ENCODE data around the gene C14orf180.

Gene C14orf180

DNA sequence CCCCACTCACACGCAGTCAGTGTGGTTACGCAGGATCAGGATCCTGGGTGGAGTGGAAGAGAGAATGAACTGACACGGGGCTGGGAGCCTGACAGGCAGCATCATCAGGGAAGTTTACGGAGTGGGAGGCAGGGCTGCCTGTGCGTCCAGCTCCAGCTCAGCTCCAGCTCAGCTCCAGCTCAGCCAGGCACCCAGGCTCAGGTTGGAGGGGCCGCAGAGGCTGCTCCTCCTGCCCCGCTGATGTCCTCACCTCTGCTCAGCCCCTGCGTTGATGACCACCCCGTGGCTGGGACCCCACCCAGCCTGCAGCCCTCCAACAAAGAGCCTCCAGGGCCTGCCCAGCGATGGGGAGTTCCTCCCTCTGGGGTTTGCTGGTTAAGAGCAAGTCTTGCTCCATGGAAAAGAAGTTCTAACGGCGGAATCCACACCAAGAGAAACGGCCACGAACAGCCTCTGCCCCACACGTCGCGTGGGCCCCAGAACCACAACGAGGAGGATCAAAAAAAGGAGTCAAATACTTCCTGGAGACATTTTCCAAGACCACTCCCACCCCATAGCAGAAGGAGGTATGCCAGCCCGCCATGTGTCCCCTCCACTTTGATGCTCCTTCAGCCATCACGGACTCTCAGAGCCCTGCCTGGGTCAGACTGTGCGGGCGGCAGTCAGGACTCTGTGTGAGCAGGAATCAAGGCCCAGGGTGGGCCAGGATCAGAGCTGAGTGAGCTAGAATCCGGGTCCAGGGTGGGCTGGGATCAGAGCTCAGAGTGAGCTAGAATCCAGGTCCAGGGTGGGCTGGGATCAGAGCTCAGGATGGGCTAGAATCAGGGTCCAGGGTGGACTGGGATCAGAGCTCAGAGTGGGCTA, 17.7 kb upstream of the C14orf180 start:
- DNase-seq (ENCODE audit: low read depth): no peak

DNA sequence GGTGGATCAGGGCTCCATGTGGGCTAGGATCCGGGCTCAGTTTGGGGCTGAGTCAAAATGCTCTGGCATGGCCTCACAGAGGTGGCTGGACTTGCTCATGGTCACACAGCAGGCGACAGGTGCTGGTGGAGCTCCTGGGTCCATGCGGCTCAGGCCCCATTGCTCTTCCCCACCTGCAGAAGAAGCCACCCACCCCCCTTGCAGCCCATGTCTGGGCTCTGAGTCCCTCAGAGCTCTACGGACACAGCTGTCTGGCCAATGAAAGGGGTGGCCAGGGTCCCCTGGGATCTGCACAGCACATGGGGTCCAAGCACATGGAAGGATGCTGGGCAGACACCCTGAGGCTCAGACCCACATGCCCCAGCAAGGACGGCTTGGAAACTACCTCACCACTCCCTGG, 17.0 kb upstream of the C14orf180 start:
- no peak for DNase-seq (ENCODE audit: low read depth)

DNA sequence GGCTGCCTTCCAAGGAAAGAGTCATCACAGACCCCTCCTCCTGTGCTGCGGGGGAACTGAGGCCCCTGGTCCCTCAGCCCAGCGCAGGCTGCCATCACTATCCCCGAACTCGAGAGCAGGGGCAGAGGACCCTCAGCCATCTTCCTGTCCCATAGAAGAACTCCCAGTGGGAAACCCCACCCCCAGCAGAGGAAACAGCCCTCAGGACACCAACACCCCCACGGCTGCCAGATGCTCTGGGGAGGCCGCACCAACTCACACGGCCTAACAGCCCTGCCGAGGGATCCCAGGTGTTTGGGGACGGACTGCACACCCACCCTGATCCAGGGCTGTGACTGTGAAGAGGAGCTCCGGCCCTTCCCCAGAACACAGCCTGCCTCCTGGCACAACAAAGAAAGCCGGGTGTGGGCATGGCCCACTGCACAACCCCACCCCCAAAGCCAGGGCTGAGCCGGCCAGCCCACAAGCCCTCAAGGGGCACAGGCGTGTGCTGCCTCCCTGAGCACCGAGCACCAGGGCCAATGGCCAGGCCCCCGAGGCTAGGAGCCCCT, 16.3 kb upstream of the C14orf180 start:
- DNase-seq (ENCODE audit: low read depth): no peak

DNA sequence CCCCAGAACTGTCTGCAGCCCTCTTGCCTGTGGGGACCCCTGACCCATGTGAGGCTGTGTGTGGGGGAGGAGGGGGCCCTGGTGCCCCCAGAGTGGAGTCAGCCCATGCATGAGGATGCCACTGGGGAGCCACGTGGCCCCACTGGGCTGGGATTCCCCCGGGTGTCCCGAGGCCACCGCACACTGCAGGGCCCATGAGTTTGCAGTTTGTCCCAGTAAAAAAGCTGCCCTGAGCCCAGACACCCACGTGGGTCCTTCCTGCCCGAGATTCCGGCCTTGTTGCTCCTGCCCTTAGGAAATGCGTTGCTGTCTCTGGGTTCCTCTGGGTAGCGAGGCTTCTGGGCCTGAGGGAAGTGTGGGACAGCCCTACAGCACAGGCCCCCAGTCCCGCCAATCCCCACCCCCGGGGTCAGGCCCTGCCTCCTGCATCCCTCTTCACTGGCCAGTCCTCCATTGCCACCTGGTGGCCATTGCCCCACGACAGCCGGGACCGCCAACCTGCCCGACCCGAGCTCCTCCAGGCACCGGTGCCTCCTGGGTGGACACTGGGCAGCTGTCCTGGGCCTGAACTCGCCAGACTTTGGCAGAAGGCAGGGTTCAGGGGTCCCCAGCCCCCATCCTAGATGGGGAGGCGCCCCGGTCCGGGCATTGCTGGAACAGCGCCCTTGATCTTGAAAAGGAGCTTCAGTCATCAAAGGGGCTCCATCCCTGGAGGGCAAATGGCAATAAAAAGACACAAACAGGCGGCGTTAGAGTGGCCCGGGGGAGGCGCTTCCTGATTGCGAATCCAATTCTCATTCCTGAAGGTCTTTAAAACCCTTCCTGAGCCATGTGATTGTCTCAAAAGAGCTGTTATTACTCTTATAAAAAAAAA, 15.6 kb upstream of the C14orf180 start:
- DNase-seq (ENCODE audit: low read depth): peak; percentile 26

DNA sequence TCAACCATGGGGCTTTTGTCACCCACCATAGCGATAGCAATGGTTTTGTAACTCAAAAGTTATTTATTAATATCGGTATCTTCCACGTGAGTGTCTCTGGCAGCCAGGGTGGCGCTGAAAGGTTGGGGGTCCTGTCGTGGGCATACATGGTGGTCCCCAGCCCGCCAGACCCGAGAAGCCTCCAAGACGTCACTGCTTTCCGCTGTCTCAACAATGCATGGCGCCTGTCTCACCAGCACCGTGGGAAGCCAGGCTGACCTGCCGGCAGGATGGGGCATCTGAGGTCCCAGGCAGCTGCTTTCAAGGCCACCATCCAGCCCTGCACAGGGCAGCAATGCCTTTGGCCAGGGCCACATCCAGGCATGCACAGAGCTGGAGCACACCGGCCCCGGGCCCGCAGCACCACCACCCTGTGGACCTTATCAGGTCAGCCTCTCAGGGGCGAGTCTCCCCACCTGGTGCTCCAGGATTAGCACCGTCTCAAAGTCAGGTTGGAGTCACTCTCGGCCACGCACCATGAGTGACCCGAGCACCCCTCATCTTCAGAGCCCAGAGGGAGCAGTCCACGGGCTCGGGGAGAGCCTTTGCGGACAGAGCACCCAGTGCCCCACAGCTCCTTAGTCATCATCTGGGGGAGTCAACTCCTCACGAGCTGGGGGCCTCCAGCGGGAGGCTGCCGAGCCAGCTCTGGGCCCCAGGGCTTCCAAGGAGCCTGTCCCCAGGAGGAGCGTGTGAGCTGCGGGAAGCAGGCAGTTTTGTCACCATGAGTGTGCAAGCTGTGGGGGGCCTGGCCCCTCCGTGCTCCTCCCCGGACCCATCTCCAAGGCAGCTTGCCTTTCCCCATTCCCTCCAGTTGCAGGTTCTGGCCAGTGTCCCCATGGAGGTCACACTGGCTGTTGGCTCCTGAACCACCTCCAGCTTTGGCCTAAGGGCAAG, 14.6 kb upstream of the C14orf180 start:
- DNase-seq (ENCODE audit: low read depth): no peak

DNA sequence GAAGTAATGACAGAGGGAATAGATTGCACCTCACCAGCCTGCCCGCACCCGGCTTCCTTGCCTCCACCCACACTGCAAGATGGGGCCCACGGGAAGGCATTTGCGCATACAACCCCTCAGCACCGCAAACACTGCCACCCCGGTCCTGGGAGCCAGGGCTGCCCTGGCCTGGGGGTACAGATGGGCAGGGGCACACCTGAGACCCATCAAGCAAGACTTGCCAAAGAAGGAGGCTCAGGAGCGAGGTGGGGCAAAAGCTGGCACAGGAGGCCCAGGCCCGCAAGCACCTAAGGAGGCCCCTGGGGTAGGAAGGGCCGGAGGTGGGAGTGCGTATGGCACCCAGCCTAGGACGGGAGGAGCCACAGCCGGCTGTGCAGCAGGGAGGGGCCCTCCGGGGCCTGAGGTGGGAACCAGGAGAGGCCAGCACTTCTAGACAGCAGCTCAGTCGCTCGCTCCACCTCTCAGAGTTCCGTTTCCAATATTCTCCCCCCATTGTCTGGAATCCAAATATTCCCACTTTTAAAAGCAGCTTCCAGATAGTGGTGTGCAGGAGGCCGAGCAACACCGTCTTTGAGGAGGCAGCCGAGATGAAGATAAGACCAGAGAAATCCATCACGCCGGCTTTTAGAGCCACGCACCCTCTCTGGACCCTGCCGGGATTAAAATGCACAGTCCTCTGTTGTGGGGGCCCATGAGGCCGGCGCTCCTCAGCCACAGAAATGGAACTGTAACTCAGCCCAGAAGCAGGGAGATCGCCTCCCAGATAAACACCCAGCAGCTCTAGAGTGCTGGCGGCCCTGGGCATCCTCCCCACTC, 12.2 kb upstream of the C14orf180 start:
- DNase-seq (ENCODE audit: low read depth): no peak

DNA sequence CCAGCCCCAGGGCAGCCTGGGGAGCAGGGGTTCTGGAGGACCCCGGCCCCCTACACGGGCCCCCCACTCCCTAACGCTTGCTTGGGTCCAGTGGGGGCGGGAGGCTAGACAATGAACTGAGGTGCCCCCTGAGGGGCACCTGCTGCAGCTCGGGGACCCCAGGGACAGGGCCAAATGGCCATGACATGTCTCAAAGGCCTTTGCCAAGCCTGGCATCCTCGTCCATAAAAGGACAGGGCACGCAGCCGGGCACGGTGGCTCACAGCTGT, 11.7 kb upstream of the C14orf180 start:
- DNase-seq (ENCODE audit: low read depth): no peak

DNA sequence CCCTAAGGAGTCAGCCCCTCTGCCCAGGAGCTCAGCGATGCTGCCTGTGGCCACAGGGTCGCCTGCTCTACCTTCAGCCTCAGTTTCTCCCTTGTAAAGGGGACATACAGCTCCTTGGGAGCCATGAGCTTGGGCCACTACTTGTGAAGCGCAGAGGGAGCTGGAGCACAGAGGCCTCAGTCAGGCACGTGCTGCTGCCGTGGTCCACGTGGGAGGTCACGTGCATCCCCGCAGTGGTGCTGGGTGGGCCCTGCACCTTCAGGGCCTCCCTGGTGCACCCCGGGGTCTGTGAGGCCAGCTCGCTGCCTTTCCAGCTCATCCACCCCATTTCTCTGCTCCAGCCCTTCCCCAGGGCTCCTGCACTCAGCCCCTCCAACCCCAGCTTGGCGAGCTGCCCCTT, 10.9 kb upstream of the C14orf180 start:
- DNase-seq (ENCODE audit: low read depth): no peak

DNA sequence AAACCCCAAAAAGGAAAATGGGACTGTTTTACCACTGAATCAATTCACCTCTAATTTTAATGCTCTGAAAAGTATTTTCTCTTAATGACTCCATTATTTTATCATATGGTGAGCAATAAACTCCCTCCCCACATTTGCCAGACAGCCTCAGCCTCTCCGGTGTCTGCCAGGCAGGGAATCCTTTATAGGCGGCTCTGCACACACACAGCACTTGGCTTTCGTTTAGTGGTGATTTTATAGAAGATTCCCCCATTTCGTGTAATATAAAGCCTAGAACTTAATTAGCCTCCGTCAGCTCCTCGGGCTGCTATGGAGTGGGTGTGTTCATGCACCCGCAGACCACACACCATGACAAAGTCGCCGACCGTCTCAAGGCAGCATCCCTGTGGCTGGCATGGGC, 10.1 kb upstream of the C14orf180 start:
- DNase-seq (ENCODE audit: low read depth): no peak

DNA sequence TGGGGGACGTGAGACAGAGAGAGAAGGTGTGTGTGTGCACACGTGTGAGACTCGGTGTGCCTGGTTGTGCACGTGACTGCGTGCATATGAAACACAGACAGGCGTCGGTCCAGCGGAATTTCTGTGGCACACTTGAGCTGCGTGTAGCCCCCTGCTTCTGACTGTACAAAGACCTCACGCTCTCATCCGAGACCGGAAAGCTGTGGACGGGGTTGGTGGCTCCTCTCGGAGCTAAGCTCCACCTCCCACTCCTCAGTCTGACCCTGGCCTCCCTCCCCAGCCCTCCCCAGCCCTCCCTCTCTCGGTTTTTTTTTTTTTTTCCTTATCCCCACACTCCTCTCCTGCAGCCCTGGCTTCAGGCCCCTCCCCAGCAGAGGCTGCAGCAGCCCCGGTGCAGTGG, 8.3 kb upstream of the C14orf180 start:
- DNase-seq (ENCODE audit: low read depth): no peak

DNA sequence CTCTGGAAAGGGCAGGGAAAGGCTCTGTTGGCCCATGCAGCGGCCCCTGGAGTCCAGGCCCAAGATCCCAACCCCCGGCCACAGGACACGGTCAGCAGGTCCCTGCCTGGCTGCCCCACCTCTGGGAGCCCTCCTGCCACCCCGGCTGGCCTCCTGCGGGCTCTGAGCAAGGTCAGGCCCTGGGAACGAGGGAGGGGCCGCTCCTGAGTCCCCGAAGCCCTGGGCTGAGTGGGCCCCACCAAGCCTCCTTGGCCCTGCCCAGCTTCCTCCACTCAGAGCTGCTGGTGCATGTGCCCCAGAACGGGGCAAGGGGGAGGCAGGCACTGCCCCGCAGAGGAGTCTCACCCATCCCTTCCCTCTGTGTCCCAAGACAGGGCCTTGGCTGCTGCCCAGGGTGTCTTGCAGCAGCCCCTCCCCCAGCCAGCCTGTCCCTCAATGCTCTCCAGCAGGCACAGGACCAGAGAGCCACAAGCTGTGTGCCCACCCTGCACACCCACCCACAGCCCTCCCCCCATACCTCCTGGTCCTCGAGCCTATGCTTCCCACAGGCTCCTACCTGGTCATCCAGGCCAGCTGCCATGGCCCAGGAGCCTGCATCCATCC, 7.4 kb upstream of the C14orf180 start:
- DNase-seq (ENCODE audit: low read depth): no peak

DNA sequence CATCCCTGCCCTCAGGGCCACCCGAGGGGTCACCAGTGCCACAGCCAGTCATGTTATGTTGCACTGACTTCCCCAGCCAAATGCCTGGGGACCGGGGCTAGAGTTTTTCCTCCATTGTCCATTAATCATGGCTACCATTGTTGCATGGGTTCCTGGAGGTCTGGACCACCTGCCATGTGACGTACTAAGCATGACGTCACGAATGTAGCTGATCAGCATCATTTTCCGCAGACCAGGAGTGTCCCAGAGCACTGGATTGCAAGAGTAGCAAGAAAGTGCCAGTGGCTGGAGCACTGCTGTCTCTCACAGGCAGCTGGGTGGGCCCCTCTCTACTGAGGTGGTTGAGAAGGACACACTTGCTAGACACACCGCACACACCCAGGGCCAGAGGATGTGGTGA, 6.9 kb upstream of the C14orf180 start:
- no peak for DNase-seq (ENCODE audit: low read depth)

DNA sequence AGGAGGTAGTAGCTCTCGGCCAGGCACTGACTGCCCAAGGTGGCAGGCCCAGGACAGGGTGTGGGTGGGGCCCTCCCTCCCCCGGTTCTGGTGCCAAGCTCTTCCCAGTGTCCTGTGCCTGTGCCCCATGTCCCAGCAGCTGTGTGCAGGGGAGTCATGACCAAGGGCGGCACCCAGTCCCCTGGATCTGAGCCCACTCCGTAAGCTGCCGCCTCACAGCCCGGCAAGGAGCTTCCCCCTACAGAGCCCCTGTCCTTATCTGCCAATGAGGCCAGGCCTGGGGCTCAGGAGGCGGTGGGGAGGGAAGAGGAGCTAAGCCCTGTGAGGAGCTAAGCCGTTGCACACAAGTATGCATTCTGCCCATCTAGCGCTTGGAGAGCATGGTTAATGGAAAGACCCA, 5.6 kb upstream of the C14orf180 start:
- peak; percentile 8 for DNase-seq (ENCODE audit: low read depth)

DNA sequence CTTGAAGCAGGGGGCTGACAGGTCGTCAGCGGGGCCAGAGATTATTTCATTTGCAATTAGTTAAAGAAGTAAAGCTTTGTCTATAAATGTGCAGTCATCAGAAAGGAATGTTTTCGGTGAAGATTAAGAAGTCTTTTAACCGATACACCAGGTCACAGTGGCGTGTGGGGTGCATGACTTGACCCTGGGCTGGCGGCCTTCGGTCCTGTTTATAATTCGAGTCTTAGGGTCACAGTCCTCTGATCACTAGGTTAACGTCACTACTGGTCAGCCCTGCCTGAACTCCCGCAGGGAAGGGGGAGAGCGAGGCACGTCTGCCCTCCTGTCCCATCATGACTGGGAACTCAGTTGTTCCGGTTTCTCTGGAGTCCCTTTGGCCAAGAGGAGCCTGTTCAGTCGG, 5.0 kb upstream of the C14orf180 start:
- no peak for DNase-seq (ENCODE audit: low read depth)

DNA sequence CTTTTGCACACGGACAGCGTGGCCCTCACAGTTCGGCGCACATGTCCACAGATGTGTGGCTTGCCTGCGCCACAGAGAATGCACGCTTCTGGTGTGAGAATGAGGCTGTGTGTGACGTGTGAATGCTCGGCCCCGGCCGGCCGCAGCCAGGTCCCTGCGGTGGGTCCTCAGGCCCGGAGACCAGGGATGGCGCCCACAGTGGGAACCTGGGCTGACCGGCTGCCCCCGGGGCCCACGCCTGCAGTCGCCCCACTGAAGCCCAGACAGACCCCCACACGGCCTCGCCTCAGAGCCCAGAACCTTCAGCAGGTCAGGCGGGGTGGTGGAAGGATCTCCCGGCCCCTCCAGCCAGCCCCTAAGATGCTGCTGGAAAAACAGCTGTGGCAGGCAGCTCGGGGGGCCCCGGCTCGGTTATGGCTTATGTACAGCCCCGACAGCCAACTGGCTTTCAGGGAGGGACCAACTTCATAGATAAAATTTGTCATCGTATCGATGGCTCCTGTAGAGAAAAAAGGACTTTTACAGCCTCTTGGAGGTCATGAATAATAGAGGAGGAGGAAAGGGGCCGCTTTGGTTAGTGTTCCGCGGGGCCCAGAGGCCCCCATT, 4.5 kb upstream of the C14orf180 start:
- no peak for DNase-seq (ENCODE audit: low read depth)

DNA sequence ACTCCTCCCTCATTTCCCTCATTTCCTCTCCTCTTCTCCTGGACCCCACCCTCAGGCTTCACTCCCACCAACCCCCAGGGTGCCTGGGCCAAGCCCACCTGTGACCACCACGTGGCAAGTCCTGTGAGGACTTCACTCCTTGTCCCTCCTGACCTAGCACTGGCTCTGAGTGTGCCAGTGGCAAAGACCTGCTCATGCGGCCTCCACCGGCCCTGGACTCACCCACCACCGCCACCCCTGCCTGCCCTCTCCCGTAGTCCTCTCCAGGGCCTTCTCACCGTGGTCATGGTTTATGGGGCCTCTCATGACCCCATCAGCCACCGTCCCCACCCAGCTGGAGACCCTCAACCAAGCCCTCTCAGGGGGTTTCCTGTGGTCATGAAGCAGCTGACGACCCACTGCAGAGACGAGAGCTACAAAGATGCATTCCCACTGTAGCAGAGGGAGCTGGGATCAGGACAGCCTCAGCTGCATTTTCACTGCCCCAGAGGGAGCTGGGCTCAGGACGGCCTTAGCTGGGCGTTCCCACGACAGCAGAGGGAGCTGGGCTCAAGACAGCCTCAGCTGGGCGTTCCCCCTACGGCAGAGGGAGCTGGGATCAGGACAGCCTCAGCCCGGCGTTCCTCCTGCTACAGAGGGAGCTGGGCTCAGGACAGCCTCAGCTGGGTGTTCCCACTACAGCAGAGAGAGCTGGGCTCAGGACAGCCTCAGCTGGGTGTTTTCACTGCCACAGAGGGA, 3.2 kb upstream of the C14orf180 start:
- DNase-seq (ENCODE audit: low read depth): no peak

DNA sequence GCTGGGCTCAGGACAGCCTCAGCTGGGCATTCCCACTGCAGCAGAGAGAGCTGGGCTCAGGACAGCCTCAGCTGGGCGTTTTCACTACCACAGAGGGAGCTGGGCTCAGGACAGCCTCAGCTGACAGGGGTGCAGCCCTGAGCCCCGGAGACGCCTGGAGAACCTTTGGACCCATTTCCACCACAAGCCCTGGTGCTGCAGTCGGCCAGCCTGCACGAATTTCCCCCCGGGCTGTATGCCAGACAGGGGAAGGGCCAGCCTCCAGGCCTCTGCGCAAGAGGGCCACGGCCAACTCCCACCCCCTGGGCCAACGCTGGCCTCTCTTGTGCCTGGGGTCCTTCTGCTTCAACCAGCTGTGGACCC, 2.6 kb upstream of the C14orf180 start:
- no peak for DNase-seq (ENCODE audit: low read depth)

DNA sequence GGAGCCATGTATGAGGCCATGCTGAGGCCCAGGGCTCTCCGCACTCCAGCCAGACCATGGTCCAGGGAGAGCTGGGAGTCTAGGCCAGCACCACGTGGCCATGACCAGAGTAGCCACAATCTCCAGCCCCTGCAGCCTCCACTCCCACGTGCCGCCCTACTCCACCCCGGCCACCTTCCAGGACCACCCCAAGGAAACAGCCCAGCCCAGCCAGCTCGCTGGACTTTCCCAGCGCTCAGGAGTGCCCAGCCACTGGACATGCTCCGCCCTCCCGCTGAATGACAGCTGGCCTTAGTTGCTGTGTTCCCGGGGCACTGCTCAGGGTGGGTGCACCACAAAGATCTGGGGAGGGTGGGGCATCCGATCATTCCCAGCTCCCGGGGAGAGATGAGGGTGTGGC, 2.1 kb upstream of the C14orf180 start:
- DNase-seq (ENCODE audit: low read depth): no peak

DNA sequence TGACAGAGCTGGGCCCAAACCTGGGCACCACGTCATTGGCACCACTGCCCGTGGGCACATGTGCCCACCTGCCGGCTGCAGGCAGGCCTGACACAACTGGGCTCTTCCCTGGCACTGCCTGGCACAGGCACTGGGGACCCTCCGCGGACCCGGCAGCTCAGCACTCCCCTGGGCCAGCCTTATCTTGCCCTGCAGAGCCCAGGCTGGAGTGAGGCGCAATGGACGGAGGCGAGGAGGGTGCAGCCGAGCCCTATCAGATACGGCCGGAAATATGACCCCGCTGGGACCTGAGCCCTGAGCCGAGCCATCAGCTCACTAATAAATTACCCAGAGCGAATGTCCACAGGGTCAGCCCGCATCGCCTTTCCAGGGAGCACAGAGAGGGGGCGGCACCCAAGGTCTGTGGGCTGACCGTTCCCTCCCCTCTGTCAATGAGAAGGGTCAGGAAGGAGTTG, 1.7 kb upstream of the C14orf180 start:
- DNase-seq (ENCODE audit: low read depth): no peak

DNA sequence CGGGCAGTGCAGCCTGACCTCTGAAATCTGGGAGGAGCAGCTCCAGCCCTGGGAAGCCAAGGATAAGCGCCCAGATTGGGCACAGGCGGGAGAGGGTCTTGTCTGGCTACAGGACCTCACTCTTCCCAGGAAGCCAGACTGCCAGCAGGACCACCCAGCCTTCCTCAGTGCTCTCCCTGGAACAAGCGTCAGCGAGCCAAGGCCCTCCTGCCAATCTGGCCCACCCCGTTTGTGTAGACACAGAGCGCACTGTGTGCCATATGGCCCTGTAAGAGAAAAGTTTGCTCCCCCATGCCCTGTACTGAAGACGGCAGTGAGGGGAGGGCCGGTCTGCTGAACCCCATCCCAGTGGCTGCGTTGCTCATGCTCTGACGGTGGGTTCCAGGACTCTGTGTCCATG, 1.2 kb upstream of the C14orf180 start:
- no peak for DNase-seq (ENCODE audit: low read depth)

Measured in CMK (cell line).